ENCODE data around the gene FAM120B.

The FAM120B gene

DNA sequence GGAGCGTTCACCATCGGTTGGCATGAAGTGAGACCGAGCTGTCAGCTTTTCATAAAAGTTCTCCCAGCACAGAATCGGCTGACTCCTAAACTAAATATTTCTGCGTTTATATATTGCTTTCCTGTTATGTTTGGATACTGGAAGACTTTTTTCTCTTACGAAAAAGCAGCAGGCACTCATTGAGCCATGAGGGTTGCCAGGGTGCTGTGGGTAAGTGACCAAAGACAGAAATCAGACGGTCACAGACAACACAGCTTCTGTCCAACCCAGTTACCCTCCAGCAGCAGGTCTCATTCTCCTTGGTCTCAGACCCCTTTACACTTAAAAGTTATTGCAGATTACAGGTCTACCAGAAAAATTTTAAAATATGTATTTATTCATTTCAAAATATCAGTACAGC is 113.7 kb downstream of the FAM120B start:
- no peak for DNase-seq (ENCODE audit: low read depth in 3 of 3)

DNA sequence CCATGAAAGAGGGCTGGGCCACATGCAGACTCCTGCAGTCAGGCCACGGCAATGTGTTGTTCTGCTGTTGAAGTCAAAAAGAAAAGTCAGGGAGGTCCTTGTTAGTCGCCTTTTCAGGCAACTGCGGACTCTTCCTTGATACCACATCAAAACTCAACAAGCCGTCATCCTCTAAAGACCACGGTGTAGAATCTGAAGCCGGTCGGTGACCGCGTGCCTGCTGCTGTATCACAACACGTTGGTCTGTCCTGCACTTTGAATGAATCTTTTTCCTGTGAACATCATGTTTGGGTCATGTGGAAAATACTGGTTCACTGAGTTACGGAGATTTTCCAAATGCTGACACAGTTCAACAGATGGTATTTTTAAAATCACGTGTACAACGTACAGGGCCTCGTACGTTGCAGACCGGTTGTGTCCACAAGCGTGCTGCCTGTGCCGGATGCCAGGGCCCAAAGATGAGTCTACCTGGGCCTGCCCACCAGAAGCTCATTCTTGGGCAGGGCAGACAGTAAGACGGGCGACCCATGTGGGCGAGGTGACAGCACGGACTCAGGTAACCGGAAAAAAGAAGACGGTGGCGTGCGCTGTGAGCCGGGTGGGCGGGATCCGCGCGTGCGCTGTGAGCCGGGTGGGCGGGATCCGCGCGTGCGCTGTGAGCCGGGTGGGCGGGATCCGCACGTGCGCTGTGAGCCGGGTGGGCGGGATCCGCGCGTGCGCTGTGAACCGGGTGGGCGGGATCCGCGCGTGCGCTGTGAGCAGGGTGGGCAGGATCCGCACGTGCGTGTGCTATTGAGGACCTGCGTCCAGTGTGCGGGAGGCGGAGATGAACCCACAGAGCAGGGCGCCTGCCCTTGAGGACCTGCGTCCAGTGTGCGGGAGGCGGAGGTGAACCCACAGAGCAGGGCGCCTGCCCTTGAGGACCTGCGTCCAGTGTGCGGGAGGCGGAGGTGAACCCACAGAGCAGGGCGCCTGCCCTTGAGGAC is 114.5 kb downstream of the FAM120B start:
- no peak for DNase-seq (ENCODE audit: low read depth in 3 of 3)

DNA sequence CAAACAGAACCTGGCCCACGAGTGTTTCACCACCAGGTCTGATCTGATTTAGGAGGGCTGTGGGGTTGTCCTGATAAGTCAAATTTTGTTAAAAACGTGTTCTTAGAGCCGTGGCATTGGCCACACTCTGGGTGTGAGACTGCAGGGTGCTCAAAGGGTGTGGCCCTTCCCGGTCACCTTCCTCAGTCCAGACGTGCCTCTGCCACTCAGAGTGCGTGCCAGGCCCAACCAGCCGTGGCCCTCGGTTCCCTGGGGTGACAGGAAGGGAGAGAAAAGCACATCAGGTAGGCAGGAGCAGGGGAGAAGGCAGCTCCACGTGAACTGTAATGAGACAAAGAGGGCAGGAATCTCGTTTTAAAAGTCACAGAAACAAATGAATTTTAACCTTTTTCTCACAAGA is 115.4 kb downstream of the FAM120B start:
- DNase-seq (ENCODE audit: low read depth in 3 of 3): no peak

DNA sequence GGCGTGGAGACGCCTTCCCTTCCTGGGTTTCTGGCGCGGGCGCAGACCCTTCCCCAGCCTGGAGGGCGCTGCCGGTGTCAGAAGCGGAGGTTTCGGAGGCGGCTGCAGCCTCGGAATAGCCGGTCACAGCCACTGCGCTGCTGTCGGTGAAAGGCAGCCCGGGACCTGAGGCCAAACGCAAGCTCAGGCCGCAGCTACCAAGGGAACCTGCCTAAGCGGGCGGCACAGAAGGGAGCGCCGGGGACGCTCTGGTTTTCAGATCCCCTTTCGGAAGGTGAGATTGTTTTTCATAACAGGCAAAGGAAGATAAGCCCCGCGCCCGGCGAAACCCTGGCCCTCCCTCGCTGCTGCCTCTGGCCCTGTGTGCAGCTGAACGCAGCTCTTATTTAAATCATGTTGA is 116.5 kb downstream of the FAM120B start:
- DNase-seq (ENCODE audit: low read depth in 3 of 3): no peak

DNA sequence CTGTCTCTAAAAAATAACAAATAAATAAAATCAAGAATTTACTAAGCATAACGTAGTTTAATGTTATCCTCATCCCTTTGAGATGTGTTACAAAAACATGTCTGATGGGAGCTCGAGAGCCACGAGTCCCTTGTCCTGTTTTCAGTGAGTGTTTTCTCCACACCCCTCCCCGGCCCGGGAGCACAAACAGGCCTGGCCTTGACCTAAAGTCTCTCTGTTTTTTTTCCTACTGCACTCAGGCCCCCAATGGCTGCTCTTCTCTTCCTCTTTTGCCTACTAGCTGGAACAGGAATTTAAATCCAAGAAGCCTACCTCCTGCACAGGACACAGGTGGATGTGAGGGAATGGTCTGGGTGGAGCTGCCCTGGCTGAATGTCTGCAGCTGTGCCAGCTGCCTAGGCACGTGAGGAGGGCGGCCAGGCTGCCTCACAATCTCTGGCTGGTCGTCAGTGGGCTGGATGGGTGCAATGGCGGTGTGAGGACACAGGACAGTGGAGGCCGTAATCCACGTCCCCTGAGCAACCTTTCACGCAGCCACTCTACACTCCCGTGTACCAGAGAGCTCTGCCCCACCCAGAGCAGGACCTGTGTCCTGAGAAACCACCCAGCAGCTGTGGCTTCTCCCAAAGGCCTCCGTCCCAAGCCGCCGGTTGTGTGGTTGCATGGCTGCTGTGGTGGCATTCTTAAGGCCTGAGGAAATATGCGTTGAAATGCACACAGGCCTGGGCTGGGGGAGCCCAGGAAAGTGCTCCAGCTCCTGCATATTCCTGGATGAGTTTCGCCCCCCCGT is 117.5 kb downstream of the FAM120B start:
- DNase-seq (ENCODE audit: low read depth in 3 of 3): no peak

DNA sequence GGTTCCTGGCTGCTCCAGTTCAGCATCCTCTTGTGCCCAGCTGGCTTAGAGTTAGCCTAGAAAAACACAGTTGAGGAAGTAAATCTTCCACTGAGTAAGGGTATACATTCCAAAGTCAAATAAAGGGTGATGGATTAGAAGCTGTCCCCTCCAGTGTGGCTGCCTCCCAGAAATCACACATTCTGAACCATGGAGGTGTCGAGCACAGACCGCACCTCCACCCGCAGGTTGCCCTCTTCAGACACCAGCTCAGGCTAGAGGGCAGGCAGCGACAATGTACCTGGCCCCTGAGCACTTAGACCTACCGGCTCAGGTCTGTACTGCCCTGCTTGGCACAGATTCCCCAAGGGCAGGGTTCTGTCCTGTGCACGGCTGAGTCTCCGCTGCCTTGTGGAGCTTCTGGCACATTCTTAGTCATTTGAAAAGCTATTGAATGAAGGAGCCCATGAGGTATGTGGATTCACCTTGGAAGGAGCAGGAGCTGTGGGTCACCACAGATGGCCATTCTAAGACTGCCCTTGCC is 118.1 kb downstream of the FAM120B start:
- no peak for DNase-seq (ENCODE audit: low read depth in 3 of 3)

DNA sequence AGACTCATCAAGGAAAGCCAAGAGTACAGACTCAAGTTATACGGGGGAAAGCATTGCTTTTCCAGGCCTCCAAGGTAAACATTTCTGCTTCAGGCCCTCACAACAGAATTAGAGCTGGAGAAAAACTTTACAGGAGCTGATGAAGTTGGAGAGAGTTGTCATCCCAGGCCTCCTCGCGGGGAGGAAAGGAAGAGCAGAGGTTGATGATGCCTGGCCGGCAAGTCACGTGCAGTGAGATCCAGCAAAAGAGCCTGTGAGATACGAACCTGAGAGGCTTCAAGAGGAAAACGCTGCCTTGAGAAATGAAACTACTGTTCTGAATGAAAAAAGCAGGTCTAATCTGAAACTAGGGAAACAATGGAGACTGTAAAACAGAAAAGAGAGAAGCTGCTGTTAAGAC is 122.9 kb downstream of the FAM120B start:
- DNase-seq (ENCODE audit: low read depth in 3 of 3): no peak

DNA sequence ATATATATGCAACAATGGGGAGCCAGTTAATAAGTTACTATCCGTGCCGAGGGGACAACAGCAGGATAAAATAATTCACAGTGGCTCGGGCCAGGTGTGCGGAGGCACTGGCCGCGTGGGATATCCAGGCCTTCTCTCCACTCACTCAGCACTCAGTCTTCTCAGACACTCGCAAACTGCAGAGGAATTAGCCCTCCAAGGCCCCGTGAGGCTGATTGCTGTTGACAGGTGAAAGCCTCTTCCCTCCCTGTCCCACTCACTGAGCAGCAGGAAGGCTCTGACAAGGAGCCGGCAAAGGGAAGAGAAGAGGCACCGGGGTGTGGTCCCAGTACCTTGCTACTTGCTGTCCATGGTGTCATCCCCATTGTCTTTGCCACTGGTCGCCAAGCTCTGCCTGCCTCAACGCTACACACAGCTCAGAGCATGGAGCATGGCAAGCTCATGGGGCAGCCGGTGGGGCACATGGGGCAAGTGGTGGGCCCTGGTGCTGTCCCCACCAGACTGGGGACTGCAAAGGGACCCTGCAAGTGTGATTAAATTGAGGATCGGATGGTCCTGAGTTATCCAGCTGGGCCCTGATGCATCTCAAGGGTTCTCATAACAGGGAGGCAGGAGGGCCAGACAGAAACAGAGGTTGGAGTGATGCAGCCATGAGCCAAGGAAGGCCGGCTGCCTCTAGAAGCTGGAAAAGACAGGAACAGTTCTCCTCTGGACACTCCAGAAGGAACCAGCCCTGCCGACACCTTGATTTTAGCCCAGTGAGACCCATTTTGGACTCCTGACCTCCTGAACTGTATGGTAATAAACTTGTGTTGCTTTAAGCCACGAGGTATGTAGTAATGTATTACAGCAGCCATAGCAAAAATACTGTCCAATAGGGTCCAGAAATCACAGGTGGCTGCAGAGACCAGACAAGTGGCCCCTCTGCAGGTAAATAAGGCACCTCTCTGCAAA is 126.9 kb downstream of the FAM120B start:
- no peak for DNase-seq (ENCODE audit: low read depth in 3 of 3)

DNA sequence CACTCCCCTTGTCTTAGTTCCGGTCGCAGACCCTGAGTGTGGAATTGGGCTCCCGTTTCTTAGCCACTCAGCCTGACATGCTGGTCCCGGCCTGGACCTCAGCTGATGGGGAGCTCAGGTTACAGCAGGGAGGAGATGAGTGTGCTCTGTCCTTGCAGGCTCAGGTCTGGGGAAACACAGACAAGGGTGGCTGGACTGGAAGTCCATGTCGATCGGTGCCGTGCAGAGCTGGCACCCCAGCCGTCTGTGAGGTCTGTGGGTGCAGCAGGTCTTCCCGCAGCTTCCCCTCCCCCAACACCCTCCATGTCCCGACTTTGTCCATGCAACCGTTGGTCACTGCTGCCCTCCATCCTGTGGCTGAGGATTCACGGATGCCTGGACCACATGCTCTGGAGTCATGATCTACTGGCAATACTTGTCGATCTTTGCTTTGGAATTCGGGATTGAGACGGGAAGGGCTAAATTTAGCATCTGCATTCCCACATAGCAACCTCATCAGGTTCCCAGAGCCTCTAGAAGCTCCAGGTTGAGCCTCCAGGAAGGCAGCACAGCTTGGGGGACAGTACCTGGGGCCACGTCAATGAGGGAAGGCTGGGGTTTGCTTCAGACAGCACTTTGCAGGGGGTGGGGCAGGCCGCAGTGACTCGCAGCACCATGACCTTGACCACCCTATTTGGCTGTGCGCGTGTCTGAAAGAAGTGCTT is 127.7 kb downstream of the FAM120B start:
- DNase-seq (ENCODE audit: low read depth in 3 of 3): no peak

DNA sequence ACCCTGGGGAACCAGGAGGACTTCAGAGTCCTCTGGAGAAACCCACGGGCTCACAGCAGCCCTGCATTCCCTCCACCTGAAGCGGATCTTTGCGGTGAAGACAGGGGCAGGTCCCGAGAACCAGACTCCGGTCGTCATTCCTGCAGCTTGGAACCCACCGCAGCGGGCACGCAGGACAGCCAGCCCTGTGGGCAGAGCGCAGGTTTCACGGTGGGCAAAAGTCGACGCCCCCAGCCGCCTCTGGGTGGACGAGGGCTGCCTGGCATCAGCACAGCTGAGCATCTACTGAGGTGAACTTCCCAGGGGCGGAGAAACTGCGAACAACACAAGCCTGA is 128.2 kb downstream of the FAM120B start:
- no peak for DNase-seq (ENCODE audit: low read depth in 3 of 3)

DNA sequence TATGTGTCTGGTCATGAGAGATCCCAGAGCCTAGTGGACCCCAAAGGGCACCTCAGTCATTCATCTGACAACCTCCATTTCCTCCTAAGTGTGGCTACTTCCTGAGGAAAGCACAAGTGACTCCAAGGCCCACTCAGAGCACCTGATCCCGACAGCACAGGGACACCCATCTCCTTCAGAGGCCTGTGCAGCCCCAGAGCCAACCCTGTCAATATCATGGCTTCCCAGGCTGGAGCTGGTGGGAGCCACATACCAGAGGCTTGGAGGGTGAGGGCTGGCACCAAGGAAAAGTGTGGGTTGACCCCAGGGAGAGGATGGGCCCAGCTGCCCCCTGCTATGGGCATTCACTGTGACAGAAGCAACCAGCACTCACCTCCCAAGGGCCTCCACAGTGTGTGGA is 129.2 kb downstream of the FAM120B start:
- DNase-seq (ENCODE audit: low read depth in 3 of 3): no peak

DNA sequence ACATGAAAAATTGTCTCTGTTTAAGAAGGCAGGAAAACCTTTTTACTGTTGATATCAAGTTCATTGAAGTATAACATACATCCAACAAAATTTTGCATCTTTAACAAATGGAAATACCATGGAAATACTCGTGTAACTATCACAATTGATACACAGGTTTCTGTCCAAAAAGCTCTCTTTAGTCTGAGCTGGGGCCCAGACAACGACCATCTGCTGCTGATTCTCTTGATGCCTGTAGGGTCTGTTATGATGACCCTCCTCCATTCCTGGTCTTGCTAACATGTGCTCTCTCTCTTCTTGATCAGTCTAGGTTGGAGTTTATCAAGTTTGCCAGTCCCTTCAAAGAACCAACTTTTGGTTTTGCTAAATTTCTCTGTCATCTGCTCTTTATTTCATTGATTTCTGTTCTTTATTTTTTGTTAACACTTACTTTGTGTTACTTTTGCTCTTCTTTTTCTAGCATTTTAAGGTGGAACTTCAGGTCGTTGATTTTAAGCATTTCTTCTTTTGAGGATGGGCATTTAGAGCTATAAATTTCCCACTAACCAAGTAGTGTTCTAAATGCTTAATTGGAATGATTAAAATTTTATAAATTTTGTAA is 129.8 kb downstream of the FAM120B start:
- no peak for DNase-seq (ENCODE audit: low read depth in 3 of 3)

DNA sequence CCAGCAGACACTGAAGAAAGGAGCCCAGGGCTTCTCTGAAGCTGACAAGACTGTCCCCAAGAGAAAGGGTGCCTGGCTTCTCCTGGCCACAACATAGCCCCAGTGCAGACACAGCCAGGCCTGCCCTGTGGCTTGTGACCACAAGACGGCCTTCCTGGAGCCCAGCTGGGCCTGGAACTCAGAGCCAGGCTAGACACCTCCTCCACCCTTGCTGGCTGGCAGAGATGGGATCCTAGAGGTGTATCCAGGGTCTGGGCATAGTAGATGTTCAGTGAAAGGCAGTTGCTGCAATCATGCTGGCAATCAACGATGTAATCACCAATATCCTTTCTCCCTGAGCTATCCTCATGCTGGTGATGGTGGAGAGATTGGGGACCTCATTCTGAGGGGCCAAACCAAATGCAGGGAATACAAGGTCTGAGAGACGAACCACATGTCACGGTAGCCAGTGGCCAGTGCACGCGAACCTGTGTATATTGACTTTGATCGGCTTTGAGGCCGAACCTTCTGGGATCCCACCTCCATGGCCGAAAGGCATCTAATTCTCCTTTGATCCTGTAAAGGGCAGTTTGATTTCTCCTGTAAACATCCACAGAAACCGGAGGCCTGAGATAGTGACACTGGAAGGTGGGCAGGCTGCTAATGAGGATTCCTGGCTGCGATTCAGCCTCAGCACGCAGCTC is 131.3 kb downstream of the FAM120B start:
- DNase-seq (ENCODE audit: low read depth in 3 of 3): no peak

DNA sequence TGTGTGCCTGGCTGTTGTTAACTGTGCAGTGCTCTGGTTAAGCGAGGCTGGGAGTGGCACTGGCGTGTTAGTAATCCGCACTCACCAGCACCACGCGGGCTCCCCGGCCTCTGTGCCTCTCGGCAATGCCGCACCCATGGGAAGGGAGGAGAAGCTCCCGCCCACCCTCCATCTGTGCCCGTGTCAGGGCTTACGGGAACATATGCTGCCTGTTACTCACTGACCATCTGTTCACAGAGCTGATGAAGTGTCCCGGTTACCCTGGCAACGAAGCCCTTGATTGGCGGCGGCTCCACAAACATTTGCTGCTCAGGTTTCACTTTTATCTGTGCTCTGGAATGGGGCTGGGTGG is 131.8 kb downstream of the FAM120B start:
- DNase-seq (ENCODE audit: low read depth in 3 of 3): peak in 1 of 3 experiments; percentile 1

DNA sequence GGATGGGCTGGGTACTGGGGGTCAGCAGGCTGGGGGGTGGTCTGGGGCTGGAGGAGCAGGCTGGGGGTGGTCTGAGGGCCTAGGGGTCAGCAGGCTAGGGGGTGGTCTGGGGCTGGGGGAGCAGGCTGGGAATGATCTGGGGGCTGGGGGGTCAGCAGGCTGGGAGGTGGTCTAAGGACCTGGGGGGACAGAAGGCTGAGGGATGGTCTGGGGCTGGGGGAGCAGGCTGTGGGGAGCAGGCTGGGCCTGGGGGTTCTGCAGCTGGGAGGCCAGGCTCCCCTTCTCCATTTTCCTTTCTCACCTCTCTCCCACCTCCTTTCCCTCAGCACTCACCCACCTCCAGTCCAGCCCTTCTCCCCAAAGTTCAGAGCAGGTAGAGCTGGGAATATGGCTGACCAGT is 132.3 kb downstream of the FAM120B start:
- DNase-seq (ENCODE audit: low read depth in 3 of 3): no peak

DNA sequence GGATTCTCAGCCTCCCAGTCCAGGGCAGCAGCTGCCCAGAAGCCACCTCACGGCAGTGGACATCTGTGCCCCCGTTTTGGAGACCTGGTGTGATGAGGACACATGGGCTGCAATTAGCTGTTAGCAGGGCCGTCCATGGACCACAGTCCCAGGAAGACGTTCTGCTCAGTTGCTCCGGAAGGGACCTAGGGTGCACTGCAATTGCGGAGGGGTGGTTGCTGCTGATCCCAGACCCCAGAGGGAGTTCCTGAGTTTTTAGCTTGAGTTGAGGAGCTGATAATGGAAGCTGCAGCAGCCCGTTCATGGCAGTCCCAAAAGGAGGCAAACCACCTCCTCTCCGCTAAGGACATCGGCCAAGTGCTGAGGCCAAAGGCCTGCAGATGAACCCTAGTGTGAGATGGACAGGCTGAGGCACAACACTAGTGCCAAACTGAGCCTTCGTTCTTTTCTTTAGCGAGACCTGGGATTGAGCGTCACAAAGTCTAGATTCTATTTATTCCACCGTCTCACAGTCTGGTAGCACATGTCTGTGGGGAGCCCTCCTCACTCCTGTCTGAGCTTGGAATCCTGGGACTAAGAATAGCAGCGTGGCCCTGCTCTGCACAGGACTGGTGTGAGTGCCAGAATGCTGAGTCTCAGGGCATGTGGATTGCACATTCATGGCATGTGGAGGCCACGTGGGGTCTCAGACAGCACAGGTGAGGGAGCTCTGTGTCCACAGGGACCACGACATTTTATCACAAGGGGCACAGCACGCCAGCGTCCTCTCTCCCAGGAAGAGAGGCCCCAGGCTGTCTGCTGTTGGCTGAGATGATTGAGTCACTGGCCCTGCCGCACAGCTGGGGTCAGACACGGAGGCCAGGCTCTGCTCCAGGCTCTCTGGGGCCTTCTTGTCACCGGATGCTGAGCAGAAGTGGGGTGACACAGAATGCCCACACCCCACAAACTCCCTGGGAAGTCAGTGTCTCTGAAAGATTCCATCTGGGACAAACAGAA is 133.1 kb downstream of the FAM120B start:
- DNase-seq (ENCODE audit: low read depth in 3 of 3): no peak

DNA sequence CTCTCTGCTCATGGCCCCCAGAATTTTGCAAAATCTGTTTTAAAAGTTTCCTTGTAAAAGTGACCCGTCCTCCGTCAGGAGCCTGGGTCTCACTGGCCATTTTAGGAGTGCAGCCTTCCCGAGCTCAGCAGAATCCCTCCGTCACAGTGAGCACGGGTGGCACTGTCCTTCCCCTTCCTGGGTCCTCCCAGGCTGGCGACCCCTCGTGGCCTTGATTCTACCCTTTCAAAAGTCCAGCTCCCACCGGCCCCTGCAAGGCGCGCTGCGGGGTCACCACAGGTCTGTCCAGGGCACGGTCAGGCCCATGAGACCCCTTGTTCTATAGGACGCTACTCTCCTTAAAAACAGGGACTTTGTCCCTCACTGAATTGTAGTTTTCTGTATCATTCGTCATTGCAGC is 133.9 kb downstream of the FAM120B start:
- DNase-seq (ENCODE audit: low read depth in 3 of 3): no peak

DNA sequence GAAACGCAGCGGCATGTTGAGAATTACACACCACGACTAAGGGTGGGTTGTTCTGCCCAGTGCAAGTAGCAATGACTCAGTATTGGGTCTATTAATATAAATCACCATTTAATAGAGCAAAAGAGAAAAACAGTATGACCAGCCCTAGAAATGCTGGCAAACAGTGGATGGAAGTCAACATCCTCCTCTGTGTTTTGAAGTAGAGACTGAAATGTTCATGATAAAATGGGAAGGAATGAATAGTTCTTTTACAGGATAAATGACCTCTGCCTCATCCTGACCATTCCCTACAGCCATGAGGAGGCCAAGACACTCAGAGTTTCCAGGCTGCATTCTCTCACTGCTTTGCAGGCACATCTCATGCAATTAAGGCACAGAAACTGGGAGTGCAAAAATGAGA is 134.8 kb downstream of the FAM120B start:
- DNase-seq (ENCODE audit: low read depth in 3 of 3): no peak

DNA sequence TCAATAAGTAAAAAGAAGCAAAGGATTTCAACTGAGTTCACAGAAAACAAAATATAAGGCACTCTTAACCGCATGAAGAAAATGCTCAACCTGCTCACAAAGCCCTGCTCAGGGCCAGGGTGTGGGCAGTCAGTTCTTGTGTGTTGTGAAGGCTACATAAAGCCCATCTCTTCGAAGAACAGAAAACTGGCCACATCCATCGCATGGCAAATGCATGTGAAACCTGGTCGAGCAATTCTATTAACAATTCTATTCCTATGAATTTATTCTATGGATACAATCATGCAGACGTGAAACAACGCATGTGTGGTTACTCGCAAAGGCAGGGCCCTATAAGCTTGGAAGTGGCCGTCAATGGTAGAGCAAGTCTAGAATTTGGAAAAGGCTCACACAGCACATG is 136.0 kb downstream of the FAM120B start:
- no peak for DNase-seq (ENCODE audit: low read depth in 3 of 3)
